Activated T-helper 1 cell treated with anti-CD3 and anti-CD28 coated beads, Interleukin-12 subunit alpha, Interleukin-12 subunit beta, Interleukin-2, Interleukin-4 antibody, amounts not matched to agents 30 ng/mL and 10 ng/mL and 1 ng/mL, durations not matched to agents 14 hours and 24 hours and 36 hours (primary cell): ENCODE data around the gene COPB2. TPM values are rescaled to one million over a fixed set of nuclear protein-coding genes. Genes with fewer than 3 reads are reported as not detected.
A peak's percentile ranks its signal among the peaks of the same experiment; 100 is the strongest.

Experiments
- DNase-seq: peaks from one replicate; pipeline ENCODE4 v3.0.0; 2021; ENCODE audit warnings: low spot score
- H3K27ac Mint-ChIP-seq: one replicate; pipeline ENCODE4 v1.8.0; 2021; ENCODE audit warnings: mild to moderate bottlenecking, mixed read lengths
- H3K27me3 Mint-ChIP-seq: one replicate; pipeline ENCODE4 v1.8.0; 2022; ENCODE audit warnings: mild to moderate bottlenecking, moderate library complexity, mixed read lengths; ENCODE audit not compliant: insufficient read depth
- H3K36me3 Mint-ChIP-seq: one replicate; pipeline ENCODE4 v1.8.0; 2021; ENCODE audit warnings: low read depth, mixed read lengths
- H3K4me1 Mint-ChIP-seq: one replicate; pipeline ENCODE4 v1.8.0; 2021; ENCODE audit warnings: low read depth, mixed read lengths
- H3K4me3 Mint-ChIP-seq: one replicate; pipeline ENCODE4 v1.8.0; 2021; ENCODE audit warnings: mild to moderate bottlenecking, moderate library complexity, mixed read lengths
- H3K9me3 Mint-ChIP-seq: one replicate; pipeline ENCODE4 v1.8.0; 2021; ENCODE audit warnings: mixed read lengths
- intact Hi-C: fragments of 100-400 bp; cut with micrococcal nuclease; formaldehyde crosslinking; loops from one replicate; pipeline ENCODE4 v1.15.1; 2024
- total RNA-seq: library from RNA; stranded (reverse); gene quantifications from 2 replicates; pipeline ENCODE4 v1.2.3, GENCODE V29; 2022

Gene COPB2
- total RNA-seq, 1 donor from 2014 or later, result 96.9 TPM

DNA sequence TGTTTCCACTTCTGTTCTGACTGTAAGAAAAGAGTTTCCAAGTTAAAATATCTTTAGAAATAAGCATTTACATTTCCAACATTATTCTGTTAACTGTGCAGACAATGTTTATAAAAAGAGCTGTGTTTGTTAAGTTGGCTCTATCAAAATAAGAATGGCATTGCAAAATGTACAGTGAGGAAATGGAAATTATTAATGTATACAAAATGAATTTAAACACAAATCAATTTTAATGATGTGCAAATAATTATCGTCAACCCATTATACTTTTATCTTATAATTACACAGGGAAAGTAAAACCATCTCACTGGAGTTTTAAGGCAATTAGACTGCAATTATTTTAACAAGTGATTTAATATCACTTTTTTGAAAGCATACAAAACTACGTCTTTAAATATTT lies 28.2 kb downstream of the COPB2 start:
- no peak overlapping the region for H3K4me3 Mint-ChIP-seq
- DNase-seq, result no peak
- no peaks in the 10 kb centered on the region for H3K27me3 Mint-ChIP-seq
- peaks cover 66% of the 10 kb centered on the region for H3K36me3 Mint-ChIP-seq
- H3K9me3 Mint-ChIP-seq, result no peaks in the 10 kb centered on the region
- intact Hi-C loops, result no loop called here
- no peak overlapping the region for H3K27ac Mint-ChIP-seq
- peaks cover 9% of the 10 kb centered on the region for H3K4me1 Mint-ChIP-seq

DNA sequence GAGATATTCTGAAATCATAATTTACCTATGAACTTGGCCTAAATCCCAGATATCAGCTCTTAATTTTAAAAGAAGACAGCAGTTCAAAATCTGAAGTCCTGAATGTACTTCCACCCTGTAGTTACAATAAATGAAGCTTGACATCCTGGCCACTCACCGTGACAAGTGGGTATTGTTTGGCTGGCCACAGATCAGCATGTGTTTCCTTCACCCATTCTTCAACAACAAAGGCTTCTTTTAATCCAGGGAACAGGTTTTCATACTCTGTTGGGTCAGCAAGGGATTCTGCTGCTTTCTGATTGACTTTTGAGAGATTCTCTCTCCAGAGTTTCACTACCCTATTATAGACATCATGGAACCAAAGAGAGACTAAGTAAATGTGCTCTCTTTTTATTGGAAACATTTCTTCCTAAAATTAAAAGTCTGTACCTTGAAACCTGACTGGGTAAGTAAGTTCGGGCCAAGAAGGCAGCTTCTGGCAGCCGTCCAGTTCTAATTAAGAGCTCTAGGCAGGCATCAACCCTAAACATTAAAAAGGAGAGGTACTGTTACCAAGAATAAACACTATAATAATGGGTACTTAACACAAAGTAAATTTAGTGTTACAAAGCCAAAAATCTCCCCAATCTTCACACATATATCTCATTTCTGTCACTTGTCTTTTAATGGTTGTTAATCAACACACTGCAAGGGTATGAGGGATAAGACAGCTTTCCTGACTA lies 30.4 kb downstream of the COPB2 start:
- H3K9me3 Mint-ChIP-seq, result no peaks in the 10 kb centered on the region
- H3K4me3 Mint-ChIP-seq, result no peak overlapping the region
- DNase-seq, result no peak
- H3K36me3 Mint-ChIP-seq, result peaks cover 72% of the 10 kb centered on the region
- H3K4me1 Mint-ChIP-seq, result peaks cover 9% of the 10 kb centered on the region
- no peak overlapping the region for H3K27ac Mint-ChIP-seq
- H3K27me3 Mint-ChIP-seq, result no peaks in the 10 kb centered on the region
- intact Hi-C loops, result loop anchor here (1.0 to 10.0 kb wide), 3 partner anchors 15 to 844 kb away; partner anchors contain the start of genes COPB2 and MRPS22

GRCh38 chr3:139357899-139358298 lies 31.5 kb downstream of the COPB2 start:
- H3K27ac Mint-ChIP-seq, result peak overlapping the region; percentile 68

DNA sequence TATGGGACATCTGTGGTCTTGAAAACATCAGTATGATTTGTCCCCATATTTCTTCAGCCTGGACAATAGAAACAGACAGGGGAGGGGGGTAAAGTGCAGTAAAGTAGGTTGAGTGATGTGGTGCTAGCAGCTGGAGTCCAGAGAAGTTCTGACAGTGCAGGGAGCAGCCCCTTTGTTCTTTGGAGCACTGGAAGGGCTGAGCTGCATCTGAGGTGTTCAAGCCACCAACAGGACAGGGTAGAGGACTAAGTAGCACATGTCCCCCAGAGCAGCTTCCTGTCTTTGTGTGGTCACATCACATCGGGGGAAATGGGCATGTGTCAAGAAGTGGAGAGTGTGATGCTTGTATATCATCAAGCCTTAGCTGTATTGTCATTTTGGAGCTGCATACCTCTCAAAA lies 33.6 kb downstream of the COPB2 start:
- H3K4me1 Mint-ChIP-seq, result peaks cover 9% of the 10 kb centered on the region
- no peak overlapping the region for H3K4me3 Mint-ChIP-seq
- DNase-seq, result no peak
- H3K36me3 Mint-ChIP-seq, result peaks cover 64% of the 10 kb centered on the region
- no peaks in the 10 kb centered on the region for H3K9me3 Mint-ChIP-seq
- no peaks in the 10 kb centered on the region for H3K27me3 Mint-ChIP-seq
- H3K27ac Mint-ChIP-seq, result no peak overlapping the region
- intact Hi-C loops, result loop anchor here (10.0 kb wide), 1 partner anchor 841 kb away; no protein-coding TSS in a partner anchor

More at GRCh38 chr3:139357899-139358298, 31.5 kb downstream of the COPB2 start:
- intact Hi-C loops, result loop anchor here (1.0 to 10.0 kb wide), 3 partner anchors 14 to 843 kb away; partner anchors contain the start of genes COPB2 and MRPS22
- Mint-ChIP-seq H3K4me3 (no peak overlapping the region), H3K9me3 (no peaks in the 10 kb centered on the region), H3K27me3 (no peaks in the 10 kb centered on the region), H3K4me1 (peaks cover 9% of the 10 kb centered on the region), H3K36me3 (peaks cover 65% of the 10 kb centered on the region)
- DNase-seq, result no peak

DNA sequence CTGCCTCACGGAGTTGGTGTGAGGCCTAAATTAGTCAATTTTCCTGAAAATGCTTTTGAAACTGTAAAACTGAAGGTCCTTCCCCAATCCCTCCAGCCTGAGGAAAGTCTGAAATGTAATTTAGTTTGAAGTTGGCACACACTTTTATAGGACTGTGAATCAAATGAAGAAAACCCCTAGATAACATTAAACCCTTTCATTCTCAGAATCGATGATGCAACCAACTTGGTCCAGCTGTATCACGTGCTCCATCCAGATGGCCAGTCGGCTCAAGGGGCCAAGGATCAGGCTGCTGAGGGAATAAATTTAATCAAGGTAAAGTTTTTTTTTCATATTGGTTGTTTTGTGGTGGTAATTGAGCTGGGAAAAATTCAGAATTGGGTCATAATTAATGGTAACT lies 34.0 kb downstream of the COPB2 start:
- H3K4me3 Mint-ChIP-seq, result no peak overlapping the region

GRCh38 chr3:139354661-139355060 lies 34.8 kb downstream of the COPB2 start:
- H3K27ac Mint-ChIP-seq, result no peak overlapping the region
- no peak overlapping the region for H3K4me3 Mint-ChIP-seq
- peaks cover 61% of the 10 kb centered on the region for H3K36me3 Mint-ChIP-seq
- peaks cover 9% of the 10 kb centered on the region for H3K4me1 Mint-ChIP-seq
- H3K27me3 Mint-ChIP-seq, result no peaks in the 10 kb centered on the region
- no peaks in the 10 kb centered on the region for H3K9me3 Mint-ChIP-seq
- no peak for DNase-seq
- intact Hi-C loops, result loop anchor here (10.0 kb wide), 1 partner anchor 840 kb away; no protein-coding TSS in a partner anchor

More for the DNA sequence above, 34.0 kb downstream of the COPB2 start:
- H3K4me1 Mint-ChIP-seq, result peaks cover 9% of the 10 kb centered on the region
- H3K9me3 Mint-ChIP-seq, result no peaks in the 10 kb centered on the region
- H3K27ac Mint-ChIP-seq, result no peak overlapping the region
- no peaks in the 10 kb centered on the region for H3K27me3 Mint-ChIP-seq
- intact Hi-C loops, result loop anchor here (10.0 kb wide), 1 partner anchor 841 kb away; no protein-coding TSS in a partner anchor
- H3K36me3 Mint-ChIP-seq, result peaks cover 64% of the 10 kb centered on the region
- DNase-seq, result no peak

GRCh38 chr3:139353920-139354556 lies 35.4 kb downstream of the COPB2 start:
- H3K27ac Mint-ChIP-seq, result no peak overlapping the region
- no peaks in the 10 kb centered on the region for H3K27me3 Mint-ChIP-seq
- H3K4me3 Mint-ChIP-seq, result no peak overlapping the region
- peaks cover 9% of the 10 kb centered on the region for H3K4me1 Mint-ChIP-seq
- H3K9me3 Mint-ChIP-seq, result no peaks in the 10 kb centered on the region
- H3K36me3 Mint-ChIP-seq, result peaks cover 59% of the 10 kb centered on the region
- intact Hi-C loops, result loop anchor here (10.0 kb wide), 1 partner anchor 839 kb away; no protein-coding TSS in a partner anchor
- no peak for DNase-seq

- intact Hi-C loops, result loop anchor here (10.0 kb wide), 3 partner anchors 512 to 1022 kb away; partner anchors contain the start of genes NME9 and PIK3CB
- Mint-ChIP-seq H3K4me1 (peaks cover 8% of the 10 kb centered on the region), H3K27me3 (peaks cover 2% of the 10 kb centered on the region), H3K4me3 (no peak overlapping the region), H3K9me3 (peaks cover 5% of the 10 kb centered on the region), H3K36me3 (peaks cover 31% of the 10 kb centered on the region), H3K27ac (no peak overlapping the region)
- DNase-seq, result no peak
Observed at GRCh38 chr3:139346771-139347170, 42.7 kb downstream of the COPB2 start.

DNA sequence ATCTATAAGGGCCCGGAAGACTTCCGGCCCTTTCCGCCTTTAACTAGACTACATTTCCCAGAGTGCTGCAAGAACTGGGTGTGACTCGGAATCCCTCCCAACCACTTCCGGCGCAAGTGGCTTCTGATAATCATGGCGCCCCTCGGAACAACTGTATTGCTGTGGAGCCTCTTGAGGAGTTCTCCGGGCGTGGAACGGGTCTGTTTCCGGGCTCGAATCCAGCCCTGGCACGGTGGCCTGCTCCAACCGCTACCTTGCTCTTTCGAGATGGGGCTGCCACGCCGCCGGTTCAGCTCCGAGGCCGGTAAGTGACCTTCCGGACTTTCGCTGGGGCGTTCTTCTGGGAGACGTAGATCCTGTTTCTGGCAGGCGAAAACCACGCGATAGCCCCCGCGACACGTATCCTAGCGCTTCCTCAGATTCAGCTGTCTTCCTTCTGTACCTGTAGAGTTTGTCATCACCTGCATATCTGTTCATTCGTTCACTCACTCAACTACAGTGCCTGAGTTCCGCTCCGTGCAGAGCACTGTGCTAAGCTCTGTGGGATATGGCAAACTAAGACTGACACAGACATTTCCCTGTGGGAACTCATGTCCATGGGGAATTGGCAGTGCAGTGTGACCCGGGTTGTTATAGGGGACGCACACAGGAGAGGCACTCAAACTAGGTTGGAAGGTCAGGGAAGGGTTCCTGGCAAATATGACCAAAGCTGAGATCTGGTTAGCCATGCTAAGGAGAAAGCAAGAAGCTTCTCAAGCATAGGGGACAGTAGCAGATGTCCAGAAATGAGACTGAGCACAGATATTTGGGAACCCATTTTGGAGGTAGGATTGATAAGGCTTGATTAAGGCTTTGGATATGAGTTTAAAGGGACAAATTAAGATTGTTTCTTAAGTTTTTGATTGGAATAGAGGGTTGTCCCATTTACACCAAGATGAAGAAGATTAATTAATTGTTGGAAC lies 45.3 kb downstream of the COPB2 start, which contains the start of gene MRPS22:
MRPS22 (plus strand) TSS at position 126 of the 962 bp plus-strand sequence; CDS start at position 133, 7 bp downstream.
- Mint-ChIP-seq H3K36me3 (peaks cover 14% of the 10 kb centered on the region), H3K4me1 (peaks cover 14% of the 10 kb centered on the region), H3K9me3 (peaks cover 5% of the 10 kb centered on the region), H3K4me3 (no peak within 1 kb of the TSS), H3K27ac (peak within 1 kb of the TSS; percentile 87), H3K27me3 (peaks cover 3% of the 10 kb centered on the region)
- intact Hi-C loops, result loop anchor here (1.0 to 10.0 kb wide), 9 partner anchors 14 to 1598 kb away; partner anchors contain the start of genes ARMC8, CEP70, COPB2 and DBR1
- DNase-seq, result peak; percentile 79

- Mint-ChIP-seq H3K4me1 (peaks cover 18% of the 10 kb centered on the region), H3K27ac (no peak overlapping the region), H3K4me3 (no peak overlapping the region), H3K36me3 (peaks cover 8% of the 10 kb centered on the region), H3K9me3 (peaks cover 5% of the 10 kb centered on the region), H3K27me3 (peaks cover 3% of the 10 kb centered on the region)
- no peak for DNase-seq
- intact Hi-C loops, result loop anchor here (5.0 to 10.0 kb wide), 7 partner anchors 507 to 1600 kb away; partner anchors contain the start of genes ARMC8, CEP70, DBR1 and NME9
Observed at GRCh38 chr3:139342054-139342453, 47.4 kb downstream of the COPB2 start.

DNA sequence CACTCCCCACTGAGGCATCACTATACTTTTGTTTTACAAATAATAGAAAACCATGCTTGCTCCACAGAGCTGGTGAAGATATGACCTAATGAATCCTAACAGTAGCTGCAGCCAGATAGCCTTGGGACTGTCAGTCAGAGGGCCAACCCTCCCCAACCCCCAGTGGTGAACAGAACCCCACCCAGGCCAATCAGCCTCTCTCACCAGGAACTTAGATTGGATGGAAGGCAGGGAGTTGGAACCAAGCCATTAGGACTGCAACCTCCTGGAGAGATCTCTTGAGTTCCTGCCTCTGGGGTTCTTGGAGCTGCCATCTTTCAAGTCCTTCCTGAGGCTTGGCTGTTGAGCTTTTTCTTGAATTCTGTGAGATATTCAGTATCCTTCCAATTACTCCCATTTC lies 48.7 kb downstream of the COPB2 start:
- intact Hi-C loops, result loop anchor here (5.0 to 10.0 kb wide), 7 partner anchors 506 to 1602 kb away; partner anchors contain the start of genes ARMC8, CEP70, DBR1 and NME9
- Mint-ChIP-seq H3K4me1 (peaks cover 18% of the 10 kb centered on the region), H3K4me3 (no peak overlapping the region), H3K36me3 (peaks cover 5% of the 10 kb centered on the region), H3K9me3 (peaks cover 5% of the 10 kb centered on the region), H3K27me3 (peaks cover 3% of the 10 kb centered on the region), H3K27ac (no peak overlapping the region)
- no peak for DNase-seq
